Adrenal gland (tissue), 5 donors: Measurements from ENCODE around the gene SLC25A17.

Experiments used
- CTCF ChIP-seq, 6 experiments: fragments of 450-650 bp in 4 of 6; fragments of 200-600 bp in 2 of 6; sonication (generic) in 1 of 6; IDR thresholded peaks; 1 replicate in 5 of 6; 2 replicates in 1 of 6; pipeline versions ENCODE4 v1.5.1 to v1.8.0; 2016 to 2021; ENCODE audit warnings: antibody characterized with exemption in 6 of 6, mild to moderate bottlenecking in 2 of 6, moderate library complexity in 1 of 6
- POLR2A ChIP-seq, 2 donors: fragments of 450-650 bp; IDR thresholded peaks; one replicate each; pipeline ENCODE4 v1.6.1; 2017; ENCODE audit warnings: antibody characterized with exemption in 2 of 2, mild to moderate bottlenecking in 2 of 2, moderate library complexity in 1 of 2
- donor health status: DM: no; HTN: no; CAD: no.

GRCh38 chr22:40743768-40744167 is 75.4 kb downstream of the SLC25A17 start:
- TF ChIP-seq CTCF (IDR thresholded peaks at IDR 0.05): no peak
- TF ChIP-seq POLR2A (IDR thresholded peaks at IDR 0.05): no peak
